ENCODE data around the gene SAMD7.

The SAMD7 gene

GRCh38 chr3:169965562-169966427 lies 54.4 kb downstream of the SAMD7 start:
- H3K4me3 ChIP-seq (ENCODE audit: low read depth, low read length) = peak overlapping the region; percentile 90

GRCh38 chr3:169966428-169966950 lies 55.1 kb downstream of the SAMD7 start, which contains the start of gene SEC62:
SEC62 (plus strand) TSS chr3:169966807; CDS start chr3:169966823, 16 bp downstream.
- H3K4me3 ChIP-seq (ENCODE audit: low read depth, low read length) = peak within 1 kb of the TSS; percentile 90

DNA sequence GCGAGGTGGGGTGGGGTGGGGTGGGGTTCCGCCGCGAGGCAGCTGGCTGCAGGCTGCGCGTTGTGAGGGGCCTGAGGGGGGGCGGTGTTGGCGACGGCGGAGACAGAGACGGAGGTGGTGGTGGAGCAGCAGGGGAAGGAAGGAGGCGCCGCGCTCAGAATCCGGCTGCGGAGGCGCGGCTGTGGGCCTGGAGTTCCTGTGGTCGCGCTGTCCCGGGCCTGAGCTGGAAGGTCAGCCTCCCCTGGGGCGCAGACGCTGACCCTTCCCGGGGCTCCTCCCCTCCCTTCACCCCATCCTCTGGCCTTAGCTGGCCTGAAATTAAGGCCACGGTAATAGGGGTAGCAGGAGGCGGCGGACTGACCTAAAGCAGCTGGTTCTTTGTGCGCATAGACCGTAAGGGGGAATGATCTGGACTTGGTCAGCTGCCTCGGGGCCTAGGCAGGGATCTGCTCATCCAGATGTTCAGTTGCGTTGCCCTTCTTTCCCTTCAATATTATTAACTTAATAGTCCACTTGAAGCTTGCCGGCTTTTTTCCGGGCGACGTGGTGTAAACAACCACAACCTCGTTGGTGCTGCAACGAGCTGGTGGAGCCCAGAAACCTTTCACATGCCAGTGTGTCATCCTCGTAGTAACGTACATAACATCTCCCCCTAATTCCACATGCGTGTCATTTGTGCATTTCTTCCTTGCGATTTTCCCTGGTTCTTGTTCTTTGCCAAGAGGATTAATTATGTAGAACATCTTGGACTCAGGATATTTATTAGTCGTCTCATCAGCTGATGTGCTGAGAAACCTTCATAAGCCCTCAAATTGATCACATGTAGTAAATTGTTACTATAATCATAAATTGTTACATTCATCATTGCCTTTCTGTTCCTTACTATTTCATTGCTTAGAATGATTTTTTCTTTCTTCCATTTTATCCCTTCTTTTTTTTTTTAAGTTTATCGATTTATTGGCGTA lies 55.9 kb downstream of the SAMD7 start:
- H3K4me3 ChIP-seq (ENCODE audit: low read depth, low read length) = peak overlapping the region; percentile 90

DNA sequence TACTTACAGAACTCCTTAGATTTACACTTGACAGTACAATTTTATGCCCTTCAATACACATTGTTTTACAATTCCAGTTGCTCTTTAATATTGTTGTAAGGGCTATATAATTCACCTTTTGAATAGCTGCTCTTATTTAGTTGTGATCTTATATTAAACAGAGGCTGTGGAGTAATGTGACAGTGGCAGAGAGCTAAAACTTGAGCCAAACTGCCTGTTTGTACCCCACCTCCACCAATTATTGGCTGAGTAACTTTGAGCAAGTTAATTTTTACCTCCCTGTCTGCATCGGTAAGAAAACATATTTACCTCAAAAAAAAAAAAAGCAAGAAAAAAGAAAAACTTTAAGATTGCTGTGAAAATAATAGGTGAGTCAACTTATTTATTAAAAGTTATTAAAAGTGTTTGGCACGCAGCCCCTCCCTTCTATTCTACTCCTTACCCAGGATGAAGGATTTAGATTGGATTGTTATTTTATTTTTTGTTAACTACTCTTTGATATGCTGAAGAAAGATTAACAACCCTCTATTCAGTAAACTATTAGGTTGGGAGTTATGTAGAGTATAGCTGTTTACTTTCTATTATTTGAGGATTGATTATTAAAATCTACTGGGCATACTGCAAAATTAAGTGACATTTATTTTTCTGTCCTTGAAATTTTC lies 57.0 kb downstream of the SAMD7 start:
- H3K4me3 ChIP-seq (ENCODE audit: low read depth, low read length) = no peak overlapping the region

DNA sequence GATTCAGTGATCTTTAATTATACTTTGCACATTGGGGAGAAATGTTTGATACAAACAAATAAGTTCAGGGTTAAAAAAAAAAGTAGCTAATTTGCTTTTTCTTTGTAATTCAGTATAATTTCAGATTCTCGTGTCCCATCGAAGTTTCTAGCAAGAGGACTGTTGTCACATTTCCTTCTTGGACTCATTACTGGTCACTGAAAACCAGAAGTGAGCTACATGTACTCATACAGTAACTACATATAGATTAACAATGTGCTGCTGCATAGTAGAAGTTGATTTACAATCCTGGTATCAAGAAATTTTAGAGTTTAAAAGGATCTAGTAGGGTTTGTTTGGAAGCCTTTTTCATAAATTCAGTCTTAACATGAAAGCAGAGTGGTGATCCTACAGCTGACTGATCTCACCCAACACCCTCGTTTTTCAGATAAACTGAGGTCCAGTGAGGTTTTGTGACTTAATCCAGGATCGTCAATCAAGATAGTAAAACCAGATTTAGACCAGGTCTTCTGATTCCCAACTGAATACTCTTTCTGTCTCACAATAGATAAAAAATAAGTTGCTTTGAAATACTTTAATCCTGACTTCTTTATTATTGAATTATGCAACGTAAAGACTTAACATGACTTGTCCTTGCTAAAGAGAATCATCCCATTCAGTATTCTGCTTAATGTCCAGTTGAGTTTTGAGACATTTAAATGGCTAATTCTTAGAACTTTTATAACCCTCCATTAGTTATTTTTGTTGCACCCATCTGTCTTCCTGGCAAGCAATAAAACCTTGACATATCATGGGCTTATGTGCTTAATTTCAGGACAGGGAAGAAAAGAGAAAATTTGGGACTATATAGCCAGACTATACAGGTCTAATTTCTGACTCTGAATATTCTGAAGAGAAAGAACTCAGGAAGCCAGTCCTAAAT lies 58.1 kb downstream of the SAMD7 start:
- H3K4me3 ChIP-seq (ENCODE audit: low read depth, low read length) = no peak overlapping the region

DNA sequence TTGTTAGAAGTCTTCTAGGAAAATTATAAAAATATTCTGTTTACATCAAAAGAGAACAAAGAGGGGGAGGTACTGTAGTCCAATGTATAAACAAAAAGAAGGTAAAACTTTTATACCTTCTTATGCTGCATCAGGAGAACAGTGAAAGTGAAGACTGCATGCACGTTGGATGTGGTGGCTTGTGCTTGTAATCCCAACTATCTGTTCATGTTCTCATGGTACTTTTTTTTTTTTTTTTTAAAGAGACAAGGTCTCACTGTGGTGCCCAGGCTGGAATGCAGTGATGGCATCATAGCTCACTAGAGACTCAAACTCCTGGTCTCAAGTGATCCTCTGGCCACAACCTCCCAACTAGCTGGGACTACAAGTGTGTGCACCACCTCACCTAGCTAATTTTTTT lies 59.5 kb downstream of the SAMD7 start:
- H3K4me3 ChIP-seq (ENCODE audit: low read depth, low read length) = no peak overlapping the region

DNA sequence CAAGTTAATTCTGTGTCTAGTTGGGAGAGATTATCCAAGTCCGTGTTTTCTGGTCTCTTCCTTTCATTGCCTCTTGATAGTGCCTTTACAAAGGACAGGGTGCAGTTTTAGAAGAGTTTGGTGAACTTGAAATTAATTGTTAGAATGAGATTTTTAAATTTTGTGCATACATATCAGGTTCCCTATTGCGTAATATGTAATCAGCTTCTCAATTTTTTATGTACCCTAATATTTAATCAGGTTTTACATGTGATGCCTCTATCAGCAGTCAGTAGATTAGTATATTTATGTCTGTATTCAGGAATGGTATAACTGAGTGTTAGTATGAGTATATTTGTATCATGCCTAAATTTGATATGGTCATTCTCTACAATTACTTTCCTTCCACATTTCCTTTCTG lies 60.1 kb downstream of the SAMD7 start:
- H3K4me3 ChIP-seq (ENCODE audit: low read depth, low read length) = no peak overlapping the region

GRCh38 chr3:169980055-169980454 lies 68.7 kb downstream of the SAMD7 start:
- H3K4me3 ChIP-seq (ENCODE audit: low read depth, low read length) = no peak overlapping the region

DNA sequence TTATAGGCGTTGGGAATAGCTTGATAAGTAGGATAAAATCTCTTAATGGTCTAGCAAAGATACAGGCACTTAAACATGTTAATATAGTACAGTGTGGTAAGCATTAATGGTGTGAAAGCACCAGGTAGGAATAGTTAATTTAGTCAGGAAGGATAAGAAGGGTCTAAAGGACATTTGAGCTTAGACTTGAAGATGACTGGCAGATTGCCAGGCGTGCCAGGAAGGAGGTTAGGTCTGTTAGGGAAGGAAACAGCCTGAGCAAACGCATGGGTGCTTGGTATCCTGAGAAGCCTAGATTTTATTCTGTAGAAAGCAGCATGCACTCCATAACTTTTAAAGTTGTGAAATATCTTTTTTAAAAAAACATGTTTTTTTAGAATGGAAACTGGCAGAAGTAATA lies 72.9 kb downstream of the SAMD7 start:
- H3K4me3 ChIP-seq (ENCODE audit: low read depth, low read length) = no peak overlapping the region

Measured in iPS-11a (cell line).